Measurements from ENCODE around the gene INCA1.

Gene INCA1

GRCh38 chr17:4982305-4982704, 15.0 kb downstream of the INCA1 start:
- TF ChIP-seq CTCF (IDR thresholded peaks at IDR 0.05; ENCODE audit: low read depth, low read length): no peak

GRCh38 chr17:4980644-4981216, 16.6 kb downstream of the INCA1 start:
- no peak overlapping the region for H3K4me3 ChIP-seq (replicated peaks in 1 of 2; ENCODE audit: low read depth in 2 of 2, low read length in 2 of 2)
- peak; percentile 61 to 73 for DNase-seq (ENCODE audit: low read depth in 2 of 2)
- peak; percentile 68 for TF ChIP-seq CTCF (IDR thresholded peaks at IDR 0.05; ENCODE audit: low read depth, low read length)

More at GRCh38 chr17:4982305-4982704, 15.0 kb downstream of the INCA1 start:
- no peak for DNase-seq (ENCODE audit: low read depth in 2 of 2)
- no peak overlapping the region for H3K4me3 ChIP-seq (replicated peaks in 1 of 2; ENCODE audit: low read depth in 2 of 2, low read length in 2 of 2)

- no peak for DNase-seq (ENCODE audit: low read depth in 2 of 2)
- no peak for TF ChIP-seq CTCF (IDR thresholded peaks at IDR 0.05; ENCODE audit: low read depth, low read length)
- H3K4me3 ChIP-seq (replicated peaks in 1 of 2; ENCODE audit: low read depth in 2 of 2, low read length in 2 of 2): no peak overlapping the region
Observed at GRCh38 chr17:4978726-4979125, 18.6 kb downstream of the INCA1 start.

GRCh38 chr17:4974115-4974670, 23.1 kb downstream of the INCA1 start:
- no peak for TF ChIP-seq CTCF (IDR thresholded peaks at IDR 0.05; ENCODE audit: low read depth, low read length)
- no peak overlapping the region for H3K4me3 ChIP-seq (replicated peaks in 1 of 2; ENCODE audit: low read depth in 2 of 2, low read length in 2 of 2)
- DNase-seq (ENCODE audit: low read depth in 2 of 2): no peak

GRCh38 chr17:4973256-4974114, 23.8 kb downstream of the INCA1 start:
- no peak overlapping the region for H3K4me3 ChIP-seq (replicated peaks in 1 of 2; ENCODE audit: low read depth in 2 of 2, low read length in 2 of 2)
- no peak for DNase-seq (ENCODE audit: low read depth in 2 of 2)

GRCh38 chr17:4972752-4973151, 24.6 kb downstream of the INCA1 start:
- no peak overlapping the region for H3K4me3 ChIP-seq (replicated peaks in 1 of 2; ENCODE audit: low read depth in 2 of 2, low read length in 2 of 2)
- DNase-seq (ENCODE audit: low read depth in 2 of 2): no peak
- no peak for TF ChIP-seq CTCF (IDR thresholded peaks at IDR 0.05; ENCODE audit: low read depth, low read length)

More at GRCh38 chr17:4973256-4974114, 23.8 kb downstream of the INCA1 start:
- no peak for TF ChIP-seq CTCF (IDR thresholded peaks at IDR 0.05; ENCODE audit: low read depth, low read length)
